NT2/D1 (cell line): ENCODE measurements around the gene L2HGDH.

Experiments used
- SUZ12 ChIP-seq: IDR thresholded peaks from 2 replicates; pipeline ENCODE4 v1.6.1; 2011; ENCODE audit not compliant: insufficient read length, insufficient read depth; ENCODE audit errors: extremely low read depth
- YY1 ChIP-seq: IDR thresholded peaks from 2 replicates; pipeline ENCODE4 v1.6.1; 2011; ENCODE audit not compliant: insufficient read length, insufficient read depth
- ZNF274 ChIP-seq: IDR thresholded peaks from 2 replicates; pipeline ENCODE4 v1.6.1; 2011; ENCODE audit warnings: mild to moderate bottlenecking, low read depth, low read length

- no peak for TF ChIP-seq SUZ12
- TF ChIP-seq YY1, result no peak
- no peak for TF ChIP-seq ZNF274
These were observed 12.4 kb downstream of the L2HGDH start for GRCh38 chr14:50299585-50299984.
